G401.6 (cell line): ENCODE results near the gene EIF4H.
"Not testable (repeated sequence)": the region's sequence is repeated elsewhere in the genome, so short reads cannot be mapped to it uniquely, and the experiment has no call there.

Experiments
- FAIRE-seq: peaks from 2 replicates; lab custom pipeline; 2012; peaks lifted over from hg19 to GRCh38; lab: Jason Lieb, UNC

The EIF4H gene

DNA sequence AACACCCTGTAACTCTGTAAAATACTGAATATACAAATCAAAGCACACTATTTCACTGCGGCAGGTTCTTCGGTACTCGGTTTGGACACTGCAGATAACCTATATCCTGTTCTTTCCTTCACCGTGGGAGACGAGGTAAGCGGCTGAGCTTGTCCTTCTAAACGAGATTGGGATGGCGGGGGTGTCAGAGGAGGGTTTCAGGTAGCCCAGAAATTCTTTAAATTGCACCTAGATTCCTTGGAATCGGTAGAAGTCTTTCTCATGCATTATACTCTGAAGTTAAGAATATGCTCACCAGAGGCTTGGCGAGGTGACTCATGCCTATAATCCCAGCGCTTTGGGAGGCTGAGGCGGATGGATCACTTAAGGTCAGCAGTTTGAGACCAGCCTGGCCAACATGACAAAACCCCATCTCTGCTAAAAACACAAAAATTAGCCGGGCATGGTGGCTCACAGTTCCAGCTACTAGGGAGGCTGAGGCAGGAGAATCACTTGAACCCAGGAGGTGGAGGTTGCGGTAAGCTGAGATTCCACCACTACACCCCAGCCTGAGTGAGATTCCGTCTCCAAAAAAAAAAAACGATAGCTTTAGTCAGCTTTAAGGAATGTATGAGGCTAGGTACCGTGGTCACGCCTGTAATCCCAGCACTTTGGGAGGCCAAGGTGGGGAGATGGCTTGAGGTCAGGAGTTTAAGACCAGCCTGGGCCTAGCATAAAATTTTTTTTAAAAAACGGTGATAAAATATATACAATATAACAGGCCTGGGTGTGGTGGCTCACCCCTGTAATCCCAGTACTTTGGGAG, 25.6 kb downstream of the EIF4H start:
- no peak for FAIRE-seq

- FAIRE-seq = peak; percentile 6
Observed at GRCh38 chr7:74202841-74203556, 28.8 kb downstream of the EIF4H start.

- FAIRE-seq = no peak
Observed at GRCh38 chr7:74203956-74204618, 29.9 kb downstream of the EIF4H start.

- FAIRE-seq = not testable (repeated sequence)
Observed at GRCh38 chr7:74206052-74206451, 31.9 kb downstream of the EIF4H start.

DNA sequence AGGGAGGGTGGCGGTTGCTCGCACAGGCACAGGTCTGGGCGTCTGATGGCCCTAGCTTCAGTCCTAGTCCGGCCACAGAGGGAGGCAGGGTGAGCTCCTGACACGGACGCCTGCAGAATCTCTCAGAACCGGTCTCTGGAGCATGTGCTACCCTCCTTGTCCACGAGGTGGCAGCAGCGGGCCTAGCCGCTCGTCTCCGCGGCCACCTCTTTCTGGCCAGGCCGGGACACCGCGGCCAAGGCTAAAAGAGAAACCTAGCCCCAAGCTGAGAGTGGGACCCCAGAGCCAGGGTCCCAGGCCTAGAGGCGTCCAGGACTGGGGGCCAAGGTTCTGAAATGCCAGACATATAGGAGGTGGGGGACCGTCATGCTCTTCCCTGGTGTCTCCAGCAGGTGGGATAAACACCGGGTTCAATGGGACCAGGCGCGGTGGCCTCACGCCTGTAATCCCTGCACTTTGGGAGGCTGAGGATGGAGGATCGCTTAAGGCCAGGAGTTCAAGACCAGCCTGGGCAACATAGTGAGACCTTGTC, 32.5 kb downstream of the EIF4H start:
- no peak for FAIRE-seq

- no peak for FAIRE-seq
Observed at GRCh38 chr7:74207586-74207985, 33.4 kb downstream of the EIF4H start.

DNA sequence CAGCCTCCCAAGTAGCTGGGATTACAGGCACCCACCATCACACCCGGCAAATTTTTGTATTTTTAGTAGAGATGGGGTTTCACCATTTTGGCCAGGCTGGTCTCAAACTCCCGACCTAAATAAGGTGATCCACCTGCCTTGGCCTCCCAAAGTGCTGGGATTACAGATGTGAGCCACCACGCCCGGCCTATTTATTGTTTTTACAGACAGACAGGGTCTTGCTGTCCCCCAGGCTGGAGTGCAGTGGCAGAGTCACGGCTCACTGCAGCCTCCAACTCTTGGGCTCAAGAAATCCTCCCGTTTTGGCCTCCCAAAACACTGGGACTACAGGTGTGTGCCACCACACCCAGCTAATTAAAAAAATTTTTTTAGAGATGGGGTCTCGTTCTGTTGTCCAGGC, 34.1 kb downstream of the EIF4H start:
- not testable (repeated sequence) for FAIRE-seq

DNA sequence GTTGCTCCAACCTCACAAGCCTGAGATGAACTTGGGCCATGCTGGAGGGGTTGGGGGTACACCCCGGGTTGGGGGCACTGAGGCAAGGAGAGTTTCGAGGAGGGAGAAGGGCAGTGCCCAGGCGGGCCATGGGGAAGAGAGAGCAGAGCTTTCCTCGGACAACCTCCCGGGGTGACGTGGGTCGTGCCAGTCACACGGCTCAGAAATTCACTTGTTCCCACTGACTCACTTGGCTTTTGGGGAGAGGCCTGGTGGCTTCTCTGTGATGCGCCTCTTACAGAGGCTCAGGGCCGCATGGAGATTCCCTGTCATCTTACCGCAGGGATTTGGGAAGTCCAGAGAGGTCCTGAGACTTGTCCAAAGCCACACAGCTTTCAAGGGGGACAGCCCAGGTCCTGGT, 38.5 kb downstream of the EIF4H start:
- no peak for FAIRE-seq

GRCh38 chr7:74214816-74215630, 40.9 kb downstream of the EIF4H start:
- FAIRE-seq = no peak

GRCh38 chr7:74215921-74216320, 41.8 kb downstream of the EIF4H start:
- no peak for FAIRE-seq

DNA sequence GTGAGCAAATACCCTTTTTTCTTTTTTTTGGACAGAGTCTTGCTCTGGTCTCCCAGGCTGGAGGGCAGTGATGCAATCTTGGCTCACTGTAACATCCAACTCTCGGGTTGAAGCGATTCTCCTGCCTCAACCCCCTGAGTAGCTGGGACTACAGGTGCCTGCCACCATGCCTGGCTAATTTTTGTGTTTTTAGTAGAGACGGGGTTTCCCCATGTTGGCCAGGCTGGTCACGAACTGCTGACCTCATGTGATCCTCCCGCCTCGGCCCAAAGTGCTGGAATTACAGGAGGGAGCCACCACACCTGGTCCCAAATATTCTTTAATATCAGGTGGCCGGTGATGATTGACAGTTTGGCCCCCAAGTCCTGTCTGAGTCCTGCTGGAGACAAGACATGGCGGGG, 42.2 kb downstream of the EIF4H start:
- FAIRE-seq = no peak

DNA sequence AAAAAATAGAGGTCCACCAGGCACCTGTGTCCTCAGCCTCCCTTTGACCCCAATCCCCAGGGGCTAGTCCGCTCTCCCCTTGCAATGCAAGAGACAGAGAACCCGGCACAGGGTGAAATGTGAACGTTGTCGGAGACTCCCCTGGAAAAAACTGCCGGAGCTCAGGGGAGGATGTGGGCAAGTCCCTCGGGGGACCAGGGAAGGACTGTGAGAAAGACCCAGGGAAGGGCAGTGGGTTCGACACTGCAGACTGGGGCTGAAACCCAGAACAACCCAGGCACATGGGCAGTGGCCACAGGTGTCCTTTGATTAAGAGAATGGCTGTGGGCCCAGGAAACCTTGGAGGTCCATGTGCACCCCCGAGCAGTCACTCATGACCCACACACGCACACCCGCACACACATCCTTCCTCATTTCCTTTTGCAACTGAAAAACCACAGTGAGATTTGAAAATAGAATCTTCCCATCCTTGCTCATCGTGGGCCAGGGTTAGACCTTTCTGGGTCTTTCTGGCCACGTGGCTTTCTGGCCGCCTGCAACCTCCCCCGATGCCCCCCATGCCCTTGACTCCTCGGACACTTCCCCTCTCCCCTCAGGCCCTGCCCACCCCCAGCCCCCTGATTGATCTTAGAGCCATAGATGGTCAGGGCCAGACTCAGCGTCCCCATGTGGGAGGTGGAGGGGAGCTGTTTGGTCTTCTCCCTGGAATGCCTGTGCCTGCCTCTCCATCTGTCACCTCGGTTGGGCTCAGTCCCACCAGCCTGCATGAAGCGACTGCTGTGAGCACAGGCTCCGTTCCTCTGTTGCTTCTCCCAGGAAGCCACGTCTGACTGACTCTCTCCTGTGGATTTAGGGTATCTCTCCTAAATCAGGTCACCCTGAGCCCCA, 43.5 kb downstream of the EIF4H start:
- FAIRE-seq = no peak

DNA sequence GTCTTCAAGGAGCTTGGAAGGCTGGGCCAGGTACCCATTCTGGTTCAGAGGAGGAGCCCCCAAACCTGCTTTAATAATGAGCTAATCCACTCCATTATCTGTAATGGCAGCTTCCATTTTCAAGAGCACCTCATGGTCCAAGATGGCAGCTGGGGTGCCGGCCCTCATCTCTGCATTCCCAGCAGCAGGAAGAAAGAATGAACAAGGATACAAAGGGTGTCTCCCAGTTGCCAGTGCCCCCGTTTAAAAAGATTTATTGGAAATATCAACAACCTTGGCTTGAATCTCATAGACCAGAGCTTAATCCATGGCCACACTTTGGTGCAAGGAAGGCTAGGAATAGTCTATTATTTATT, 44.2 kb downstream of the EIF4H start:
- FAIRE-seq = no peak

DNA sequence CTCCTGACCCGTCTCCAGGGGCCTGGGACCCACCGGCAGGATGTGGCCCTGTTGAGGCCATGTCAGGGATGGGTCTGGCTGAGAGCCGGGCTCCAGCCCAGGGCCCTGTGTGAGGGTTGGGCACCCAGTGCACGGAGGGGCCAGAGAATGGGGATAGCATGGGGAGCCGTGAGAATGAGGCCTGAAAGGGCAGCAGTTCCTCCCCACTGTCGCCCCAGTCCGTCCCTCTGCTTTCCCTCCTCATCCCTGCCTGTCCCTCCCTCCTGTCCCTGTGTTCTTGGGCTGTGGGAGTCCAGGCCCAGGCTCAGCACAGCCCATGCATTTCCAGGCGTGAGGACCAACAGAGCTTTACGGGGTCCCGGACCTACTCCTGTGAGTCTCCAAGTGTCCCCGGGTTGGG, 45.3 kb downstream of the EIF4H start:
- no peak for FAIRE-seq

GRCh38 chr7:74220229-74220628, 46.1 kb downstream of the EIF4H start:
- FAIRE-seq = no peak

- no peak for FAIRE-seq
Observed at GRCh38 chr7:74221713-74222112, 47.6 kb downstream of the EIF4H start.

GRCh38 chr7:74222851-74223710, 48.9 kb downstream of the EIF4H start:
- no peak for FAIRE-seq

- no peak for FAIRE-seq
Observed at GRCh38 chr7:74223711-74224510, 49.8 kb downstream of the EIF4H start.

- FAIRE-seq = no peak
Observed at GRCh38 chr7:74224511-74224832, 50.3 kb downstream of the EIF4H start.
